ENCODE data around the gene VSTM2L.

VSTM2L gene

GRCh38 chr20:37969949-37970855 lies 67.3 kb downstream of the VSTM2L start:
- ChIA-PET CTCF (interaction anchor here (1.0 kb wide), 1 partner anchor 12 kb away, joined by 3 read pairs; no protein-coding TSS in a partner anchor), POLR2A (no interaction called here)
- TF ChIP-seq CTCF (IDR thresholded peaks at IDR 0.05; ENCODE audit: insufficient read depth, low read length, missing control alignments): no peak
- DNase-seq (ENCODE audit: low read depth, low spot score): no peak
- H3K4me3 ChIP-seq (ENCODE audit: low read depth, low read length): no peak overlapping the region

GRCh38 chr20:37970856-37971245 lies 67.9 kb downstream of the VSTM2L start:
- TF ChIP-seq CTCF (IDR thresholded peaks at IDR 0.05; ENCODE audit: insufficient read depth, low read length, missing control alignments): no peak
- DNase-seq (ENCODE audit: low read depth, low spot score): no peak
- CTCF ChIA-PET: interaction anchor here (1.0 kb wide), 1 partner anchor 12 kb away, joined by 3 read pairs; no protein-coding TSS in a partner anchor
- H3K4me3 ChIP-seq (ENCODE audit: low read depth, low read length): no peak overlapping the region
- POLR2A ChIA-PET: no interaction called here

GRCh38 chr20:37971561-37972127 lies 68.7 kb downstream of the VSTM2L start:
- ChIA-PET POLR2A (no interaction called here), CTCF (no interaction called here)
- TF ChIP-seq CTCF (IDR thresholded peaks at IDR 0.05; ENCODE audit: insufficient read depth, low read length, missing control alignments): no peak
- no peak for DNase-seq (ENCODE audit: low read depth, low spot score)
- no peak overlapping the region for H3K4me3 ChIP-seq (ENCODE audit: low read depth, low read length)

- ChIA-PET POLR2A (no interaction called here), CTCF (interaction anchor here (0.8 kb wide), 1 partner anchor 409 kb away, joined by 5 read pairs; no protein-coding TSS in a partner anchor)
- no peak for DNase-seq (ENCODE audit: low read depth, low spot score)
- no peak for TF ChIP-seq CTCF (IDR thresholded peaks at IDR 0.05; ENCODE audit: insufficient read depth, low read length, missing control alignments)
- no peak overlapping the region for H3K4me3 ChIP-seq (ENCODE audit: low read depth, low read length)
These were observed 69.5 kb downstream of the VSTM2L start for GRCh38 chr20:37972256-37973058.

GRCh38 chr20:37973059-37973910 lies 70.4 kb downstream of the VSTM2L start:
- no peak overlapping the region for H3K4me3 ChIP-seq (ENCODE audit: low read depth, low read length)
- ChIA-PET CTCF (interaction anchor here (0.6 to 0.8 kb wide), 2 partner anchors 212 to 410 kb away, joined by 4 to 5 read pairs; no protein-coding TSS in a partner anchor), POLR2A (no interaction called here)
- no peak for DNase-seq (ENCODE audit: low read depth, low spot score)
- TF ChIP-seq CTCF (IDR thresholded peaks at IDR 0.05; ENCODE audit: insufficient read depth, low read length, missing control alignments): no peak
